Hematopoietic multipotent progenitor cell treated with erythropoietin and hydrocortisone succinate and interleukin-3 and kit ligand, for 4 days (in vitro differentiated cells): ENCODE data around the gene RNU1-2.
"Not testable (repeated sequence)": the region's sequence is repeated elsewhere in the genome, so short reads cannot be mapped to it uniquely, and the experiment has no call there.

Experiments used
- DNase-seq: peaks from one replicate; pipeline ENCODE4 v3.0.0-alpha.2; 2015

The RNU1-2 gene

GRCh38 chr1:16911851-16912721, 16.3 kb downstream of the RNU1-2 start:
- not testable (repeated sequence) for DNase-seq

- DNase-seq, result peak; percentile 36
Measured at GRCh38 chr1:16912742-16913141, 17.0 kb downstream of the RNU1-2 start.

- DNase-seq, result no peak
Measured at GRCh38 chr1:16913181-16913832, 17.5 kb downstream of the RNU1-2 start.

GRCh38 chr1:16913833-16914662, 18.3 kb downstream of the RNU1-2 start:
- DNase-seq, result peak; percentile 97

- DNase-seq, result not testable (repeated sequence)
Measured at GRCh38 chr1:16914928-16915626, 19.3 kb downstream of the RNU1-2 start.

- DNase-seq, result peak; percentile 73
Measured at GRCh38 chr1:16915627-16915973, 19.8 kb downstream of the RNU1-2 start.

- DNase-seq, result not testable (repeated sequence)
Measured at GRCh38 chr1:16916036-16916880, 20.5 kb downstream of the RNU1-2 start.

GRCh38 chr1:16918371-16918770, 22.6 kb downstream of the RNU1-2 start:
- DNase-seq, result no peak

GRCh38 chr1:16918936-16919665, 23.3 kb downstream of the RNU1-2 start:
- not testable (repeated sequence) for DNase-seq

- DNase-seq, result no peak
Measured at GRCh38 chr1:16920951-16921350, 25.2 kb downstream of the RNU1-2 start.

GRCh38 chr1:16921391-16922185, 25.8 kb downstream of the RNU1-2 start, which contains the start of gene CROCC:
Gene CROCC, plus strand, starts transcription at chr1:16921931. Its CDS starts 88 bp downstream, at chr1:16922019.
- peak; percentile 74 for DNase-seq

GRCh38 chr1:16922466-16922865, 26.7 kb downstream of the RNU1-2 start:
- DNase-seq, result no peak

- no peak for DNase-seq
Measured at GRCh38 chr1:16922885-16923431, 27.2 kb downstream of the RNU1-2 start.

- DNase-seq, result no peak
Measured at GRCh38 chr1:16924216-16924918, 28.6 kb downstream of the RNU1-2 start.

GRCh38 chr1:16924919-16925477, 29.2 kb downstream of the RNU1-2 start:
- no peak for DNase-seq

GRCh38 chr1:16925635-16926490, 30.1 kb downstream of the RNU1-2 start:
- no peak for DNase-seq

- no peak for DNase-seq
Measured at GRCh38 chr1:16926491-16927073, 30.8 kb downstream of the RNU1-2 start.
